ENCODE results near the gene STK35. TPM values are rescaled to one million over a fixed set of nuclear protein-coding genes. Genes with fewer than 3 reads are reported as not detected.
A peak's percentile ranks its signal among the peaks of the same experiment; 100 is the strongest.

The STK35 gene
- total and polyA plus RNA-seq, 7 experiments from 2014 or later: 5.3 to 19.0 (median 16.8) TPM

- Mint-ChIP-seq H3K9me3 (peaks cover 0 to 2% (median 0%) of the 10 kb centered on the region in 11 donors), H3K4me1 (peaks cover 0 to 19% (median 9%) of the 10 kb centered on the region in 7 donors), H3K36me3 (peaks cover 0 to 35% (median 3%) of the 10 kb centered on the region in 5 donors), H3K27ac (no peak overlapping the region), H3K4me3 (no peak overlapping the region), H3K27me3 (no peaks in the 10 kb centered on the region)
- intact Hi-C loops (cut with micrococcal nuclease): no loop called here
- Histone ChIP-seq H3K27ac (ENCODE audit: low read depth, low read length) (no peak overlapping the region), H3K36me3 (ENCODE audit: control insufficient read depth in 2 of 3, insufficient read depth in 3 of 3, low read length in 3 of 3) (peaks cover 0 to 38% (median 3%) of the 10 kb centered on the region in 3 experiments), H3K4me1 (ENCODE audit: control insufficient read depth in 2 of 2, insufficient read depth in 2 of 2, low read length in 2 of 2) (no peaks in the 10 kb centered on the region), H3K4me3 (ENCODE audit: low read length) (no peak overlapping the region), H3K9me3 (ENCODE audit: control insufficient read depth in 2 of 3, low read length in 3 of 3) (no peaks in the 10 kb centered on the region), H3K27me3 (ENCODE audit: control insufficient read depth in 2 of 2, insufficient read depth in 2 of 2, low read length in 2 of 2) (no peaks in the 10 kb centered on the region)
- ATAC-seq: no peak
- POLR2A ChIA-PET: no interaction called here
- DNase-seq: no peak
- CTCF ChIA-PET: no interaction called here
Observed at GRCh38 chr20:2141600-2142575, 40.3 kb downstream of the STK35 start.

- no peak overlapping the region for H3K27ac ChIP-seq (ENCODE audit: low read depth, low read length)
- Mint-ChIP-seq H3K36me3 (peaks cover 0 to 31% (median 3%) of the 10 kb centered on the region in 5 donors), H3K27ac (no peak overlapping the region), H3K4me3 (no peak overlapping the region), H3K4me1 (peaks cover under 1 to 14% (median 3%) of the 10 kb centered on the region in 7 donors), H3K9me3 (peaks cover 0 to 2% (median 0%) of the 10 kb centered on the region in 11 donors), H3K27me3 (no peaks in the 10 kb centered on the region)
- ChIA-PET POLR2A (no interaction called here), CTCF (no interaction called here)
- no peaks in the 10 kb centered on the region for H3K4me1 ChIP-seq (ENCODE audit: control insufficient read depth in 2 of 2, insufficient read depth in 2 of 2, low read length in 2 of 2)
- DNase-seq (no peak), ATAC-seq (no peak)
- H3K27me3 ChIP-seq (ENCODE audit: control insufficient read depth in 2 of 2, insufficient read depth in 2 of 2, low read length in 2 of 2): no peaks in the 10 kb centered on the region
- H3K36me3 ChIP-seq (ENCODE audit: control insufficient read depth in 2 of 3, insufficient read depth in 3 of 3, low read length in 3 of 3): peaks cover 0 to 45% (median 3%) of the 10 kb centered on the region in 3 experiments
- no peak overlapping the region for H3K4me3 ChIP-seq (ENCODE audit: low read length)
- intact Hi-C loops (cut with micrococcal nuclease): no loop called here
- H3K9me3 ChIP-seq (ENCODE audit: control insufficient read depth in 2 of 3, low read length in 3 of 3): no peaks in the 10 kb centered on the region
Observed at GRCh38 chr20:2142649-2143048, 41.0 kb downstream of the STK35 start.

GRCh38 chr20:2143594-2143993 lies 42.0 kb downstream of the STK35 start:
- H3K27ac Mint-ChIP-seq: no peak overlapping the region

GRCh38 chr20:2144850-2145249 lies 43.2 kb downstream of the STK35 start:
- H3K27ac ChIP-seq (ENCODE audit: low read depth, low read length): no peak overlapping the region
- Mint-ChIP-seq H3K27me3 (no peaks in the 10 kb centered on the region), H3K36me3 (peaks cover 0 to 48% (median 3%) of the 10 kb centered on the region in 5 donors), H3K4me3 (no peak overlapping the region), H3K4me1 (peaks cover 0 to 12% (median 0%) of the 10 kb centered on the region in 7 donors), H3K27ac (peak overlapping the region in 1 of 9 donors; percentile 55), H3K9me3 (peaks cover 0 to 2% (median 0%) of the 10 kb centered on the region in 11 donors)
- ATAC-seq: no peak
- peaks cover 0 to 57% (median 3%) of the 10 kb centered on the region in 3 experiments for H3K36me3 ChIP-seq (ENCODE audit: control insufficient read depth in 2 of 3, insufficient read depth in 3 of 3, low read length in 3 of 3)
- H3K27me3 ChIP-seq (ENCODE audit: control insufficient read depth in 2 of 2, insufficient read depth in 2 of 2, low read length in 2 of 2): no peaks in the 10 kb centered on the region
- H3K4me3 ChIP-seq (ENCODE audit: low read length): no peak overlapping the region
- intact Hi-C loops (cut with micrococcal nuclease): no loop called here
- DNase-seq: no peak
- no peaks in the 10 kb centered on the region for H3K9me3 ChIP-seq (ENCODE audit: control insufficient read depth in 2 of 3, low read length in 3 of 3)
- ChIA-PET CTCF (no interaction called here), POLR2A (no interaction called here)
- H3K4me1 ChIP-seq (ENCODE audit: control insufficient read depth in 2 of 2, insufficient read depth in 2 of 2, low read length in 2 of 2): no peaks in the 10 kb centered on the region

More at GRCh38 chr20:2143594-2143993, 42.0 kb downstream of the STK35 start:
- Histone ChIP-seq H3K36me3 (ENCODE audit: control insufficient read depth in 2 of 3, insufficient read depth in 3 of 3, low read length in 3 of 3) (peaks cover 0 to 48% (median 3%) of the 10 kb centered on the region in 3 experiments), H3K9me3 (ENCODE audit: control insufficient read depth in 2 of 3, low read length in 3 of 3) (no peaks in the 10 kb centered on the region), H3K4me3 (ENCODE audit: low read length) (no peak overlapping the region), H3K4me1 (ENCODE audit: control insufficient read depth in 2 of 2, insufficient read depth in 2 of 2, low read length in 2 of 2) (no peaks in the 10 kb centered on the region), H3K27ac (ENCODE audit: low read depth, low read length) (no peak overlapping the region), H3K27me3 (ENCODE audit: control insufficient read depth in 2 of 2, insufficient read depth in 2 of 2, low read length in 2 of 2) (no peaks in the 10 kb centered on the region)
- Mint-ChIP-seq H3K4me1 (peaks cover 0 to 12% (median 6%) of the 10 kb centered on the region in 7 donors), H3K9me3 (peaks cover 0 to 2% (median 0%) of the 10 kb centered on the region in 11 donors), H3K27me3 (no peaks in the 10 kb centered on the region), H3K36me3 (peaks cover 0 to 41% (median 3%) of the 10 kb centered on the region in 5 donors), H3K4me3 (no peak overlapping the region)
- DNase-seq (no peak), ATAC-seq (no peak)
- CTCF ChIA-PET: no interaction called here
- POLR2A ChIA-PET: no interaction called here
- intact Hi-C loops (cut with micrococcal nuclease): no loop called here

- no peak overlapping the region for H3K4me3 ChIP-seq (ENCODE audit: low read length)
- no peaks in the 10 kb centered on the region for H3K9me3 ChIP-seq (ENCODE audit: control insufficient read depth in 2 of 3, low read length in 3 of 3)
- DNase-seq (no peak), ATAC-seq (no peak)
- peak overlapping the region in 1 of 9 donors; percentile 55 for H3K27ac Mint-ChIP-seq
- CTCF ChIA-PET: no interaction called here
- no peak overlapping the region for H3K27ac ChIP-seq (ENCODE audit: low read depth, low read length)
- H3K4me1 ChIP-seq (ENCODE audit: control insufficient read depth in 2 of 2, insufficient read depth in 2 of 2, low read length in 2 of 2): no peaks in the 10 kb centered on the region
- POLR2A ChIA-PET: no interaction called here
- intact Hi-C loops (cut with micrococcal nuclease): no loop called here
- H3K36me3 Mint-ChIP-seq: peaks cover 0 to 53% (median 3%) of the 10 kb centered on the region in 5 donors
- peaks cover 0 to 2% (median 0%) of the 10 kb centered on the region in 11 donors for H3K9me3 Mint-ChIP-seq
- H3K4me1 Mint-ChIP-seq: peaks cover 0 to 12% (median 0%) of the 10 kb centered on the region in 7 donors
- no peak overlapping the region for H3K4me3 Mint-ChIP-seq
- no peaks in the 10 kb centered on the region for H3K27me3 ChIP-seq (ENCODE audit: control insufficient read depth in 2 of 2, insufficient read depth in 2 of 2, low read length in 2 of 2)
- peaks cover 0 to 55% (median 3%) of the 10 kb centered on the region in 3 experiments for H3K36me3 ChIP-seq (ENCODE audit: control insufficient read depth in 2 of 3, insufficient read depth in 3 of 3, low read length in 3 of 3)
- no peaks in the 10 kb centered on the region for H3K27me3 Mint-ChIP-seq
Observed at GRCh38 chr20:2145376-2145775, 43.7 kb downstream of the STK35 start.

- CTCF ChIA-PET: no interaction called here
- H3K4me1 ChIP-seq (ENCODE audit: control insufficient read depth in 2 of 2, insufficient read depth in 2 of 2, low read length in 2 of 2): no peaks in the 10 kb centered on the region
- H3K27ac ChIP-seq (ENCODE audit: low read depth, low read length): no peak overlapping the region
- H3K36me3 Mint-ChIP-seq: peaks cover 0 to 55% (median 3%) of the 10 kb centered on the region in 5 donors
- ATAC-seq (no peak), DNase-seq (no peak)
- POLR2A ChIA-PET: no interaction called here
- no peak overlapping the region for H3K27ac Mint-ChIP-seq
- H3K36me3 ChIP-seq (ENCODE audit: control insufficient read depth in 2 of 3, insufficient read depth in 3 of 3, low read length in 3 of 3): peaks cover 0 to 55% (median 3%) of the 10 kb centered on the region in 3 experiments
- H3K9me3 ChIP-seq (ENCODE audit: control insufficient read depth in 2 of 3, low read length in 3 of 3): no peaks in the 10 kb centered on the region
- H3K9me3 Mint-ChIP-seq: peaks cover 0 to 2% (median 0%) of the 10 kb centered on the region in 11 donors
- no peaks in the 10 kb centered on the region for H3K27me3 Mint-ChIP-seq
- peaks cover 0 to 10% (median 0%) of the 10 kb centered on the region in 7 donors for H3K4me1 Mint-ChIP-seq
- intact Hi-C loops (cut with micrococcal nuclease): no loop called here
- H3K4me3 Mint-ChIP-seq: no peak overlapping the region
- no peaks in the 10 kb centered on the region for H3K27me3 ChIP-seq (ENCODE audit: control insufficient read depth in 2 of 2, insufficient read depth in 2 of 2, low read length in 2 of 2)
- no peak overlapping the region for H3K4me3 ChIP-seq (ENCODE audit: low read length)
Observed at GRCh38 chr20:2146080-2146867, 44.6 kb downstream of the STK35 start.
